HCT116 (cell line): Measurements from ENCODE around the gene MAP1LC3B2. TPM values are rescaled to one million over a fixed set of nuclear protein-coding genes. Genes with fewer than 3 reads are reported as not detected.

ENCODE experiments used
- ATAC-seq: fragments of 200-7000 bp; cut with Tn5 transposase; 2 replicates; pipeline ENCODE4 v1.9.1; 2020; ENCODE audit warnings: mild to moderate bottlenecking, moderate library complexity
- BruUV-seq: library from RNA; stranded (reverse); fragments of 400-500 nt; replicated peaks from 2 replicates; lab custom pipeline; 2021; lab: Mats Ljungman, UMichigan
- CTCF ChIA-PET: fragments of 300-600 bp; sonication (Branson Sonifier 250); formaldehyde crosslinking; loops from one replicate; lab custom pipeline; 2021; ENCODE audit warnings: antibody characterized with exemption; lab: Charles Lee
- POLR2A ChIA-PET: fragments of 300-600, 350-600 bp; sonication (Branson Sonifier 250); formaldehyde crosslinking; loops from one replicate; lab custom pipeline; 2021; ENCODE audit warnings: antibody characterized with exemption; lab: Charles Lee
- RAD21 ChIA-PET, 2 experiments: fragments of 300-600 bp; sonication (Branson Sonifier 250); formaldehyde crosslinking; loops; one replicate each; lab custom pipeline; 2023; ENCODE audit warnings: low total read pairs in 2 of 2; ENCODE audit not compliant: uncharacterized antibody in 2 of 2, unreplicated experiment in 2 of 2, low non-redundant PET in 1 of 2; lab: Charles Lee
- DNase-seq: peaks from one replicate; pipeline ENCODE4 v3.0.0-alpha.2; 2010; ENCODE audit warnings: low read depth, low spot score
- H2AFZ ChIP-seq: fragments of 200-600 bp; shearing (Covaris generic), sonication (generic); 2 replicates; pipeline ENCODE4 v1.6.1; 2017; ENCODE audit warnings: low read depth, mixed run types, mixed read lengths, antibody characterized with exemption, low read length; ENCODE audit not compliant: poor library complexity, severe bottlenecking
- H3K27ac ChIP-seq: 2 replicates; pipeline ENCODE4 v1.5.1; 2012; ENCODE audit warnings: low read depth, low read length
- H3K27me3 ChIP-seq: fragments of 200-600 bp; sonication (generic); 2 replicates; pipeline ENCODE4 v1.6.1; 2016; ENCODE audit warnings: mixed run types, low read length, mixed read lengths; ENCODE audit not compliant: insufficient read depth
- H3K36me3 ChIP-seq, 2 experiments: fragments of 200-500 bp in 1 of 2; fragments of 200-600 bp in 1 of 2; sonication (Bioruptor generic) in 1 of 2; sonication (generic) in 1 of 2; 2 replicates each; pipeline versions ENCODE4 v1.5.1 to v1.6.1; 2014 to 2016; ENCODE audit warnings: low read length in 2 of 2, inconsistent platforms in 1 of 2, mixed read lengths in 1 of 2, mixed run types in 1 of 2; ENCODE audit not compliant: insufficient read depth in 2 of 2, control insufficient read depth in 1 of 2
- H3K4me1 ChIP-seq, 2 experiments: fragments of 200-600 bp in 1 of 2; sonication (generic) in 1 of 2; 2 replicates each; pipeline versions ENCODE4 v1.5.1 to v1.6.1; 2012 to 2017; ENCODE audit warnings: low read length in 2 of 2, inconsistent platforms in 1 of 2, mild to moderate bottlenecking in 1 of 2, mixed read lengths in 1 of 2, mixed run types in 1 of 2, moderate library complexity in 1 of 2; ENCODE audit not compliant: insufficient read depth in 2 of 2, control insufficient read depth in 1 of 2
- H3K4me2 ChIP-seq: fragments of 200-600 bp; sonication (generic); 2 replicates; pipeline ENCODE4 v1.6.1; 2017; ENCODE audit warnings: mixed run types, low read length, mixed read lengths
- H3K4me3 ChIP-seq, 2 experiments: fragments of 200-600 bp in 1 of 2; sonication (generic) in 1 of 2; replicated peaks in 1 of 2; 2 replicates each; pipeline ENCODE4 v1.5.1; 2011 to 2016; ENCODE audit warnings: low read length in 2 of 2, control low read depth in 1 of 2, low read depth in 1 of 2, mild to moderate bottlenecking in 1 of 2, mixed read lengths in 1 of 2, mixed run types in 1 of 2
- H3K79me2 ChIP-seq: fragments of 200-600 bp; sonication (generic); 2 replicates; pipeline ENCODE4 v1.6.1; 2017; ENCODE audit warnings: mild to moderate bottlenecking, mixed run types, low read length, moderate library complexity, mixed read lengths; ENCODE audit not compliant: insufficient read depth
- H3K9ac ChIP-seq: fragments of 200-600 bp; sonication (generic); 2 replicates; pipeline ENCODE4 v1.6.1; 2016; ENCODE audit warnings: low read length, mixed read lengths
- H3K9me2 ChIP-seq: fragments of 200-600 bp; sonication (generic), shearing (Covaris generic); 2 replicates; pipeline ENCODE4 v1.6.1; 2017; ENCODE audit warnings: mixed run types, mild to moderate bottlenecking, moderate library complexity; ENCODE audit not compliant: insufficient read depth
- H3K9me3 ChIP-seq, 2 experiments: fragments of 200-500 bp in 1 of 2; fragments of 200-600 bp in 1 of 2; sonication (Bioruptor generic) in 1 of 2; sonication (generic) in 1 of 2; 2 replicates each; pipeline ENCODE4 v1.6.1; 2014 to 2017; ENCODE audit warnings: low read length in 2 of 2, mixed read lengths in 2 of 2, inconsistent platforms in 1 of 2, low read depth in 1 of 2, mild to moderate bottlenecking in 1 of 2, mixed run types in 1 of 2, moderate library complexity in 1 of 2; ENCODE audit not compliant: control insufficient read depth in 1 of 2, insufficient read depth in 1 of 2
- H4K20me1 ChIP-seq: fragments of 200-600 bp; sonication (generic), shearing (Covaris generic); 2 replicates; pipeline ENCODE4 v1.6.1; 2017; ENCODE audit warnings: mixed run types, mild to moderate bottlenecking, moderate library complexity; ENCODE audit not compliant: insufficient read depth
- EZH2phosphoT487 ChIP-seq: fragments of 200-600 bp; IDR thresholded peaks from 2 replicates; pipeline ENCODE4 v1.6.1; 2018; ENCODE audit warnings: antibody characterized with exemption, borderline replicate concordance
- SIN3A ChIP-seq: IDR thresholded peaks from 2 replicates; pipeline ENCODE4 v1.6.1; 2012; ENCODE audit warnings: low read depth
- ZFX ChIP-seq: fragments of 450-650 bp; IDR thresholded peaks from 2 replicates; pipeline ENCODE4 v1.6.1; 2017
- intact Hi-C: fragments of 100-400 bp; cut with micrococcal nuclease; formaldehyde crosslinking; loops from 2 replicates; pipeline ENCODE4 v1.10.0; 2022
- total RNA-seq: library from RNA; stranded (reverse); gene quantifications from one replicate; pipeline ENCODE4 v1.2.1, GENCODE V29; 2021; ENCODE audit not compliant: unreplicated experiment
- TF ChIP-seq, protein P1 (sequence below), 3 experiments: fragments of 200-600 bp in 1 of 3; sonication (generic) in 1 of 3; IDR thresholded peaks in 2 of 3; conservative IDR thresholded peaks in 1 of 3; 2 replicates each; pipeline ENCODE4 v1.5.1; 2012 to 2017; ENCODE audit warnings: low read depth in 2 of 3, low read length in 2 of 3, antibody characterized with exemption in 1 of 3, borderline replicate concordance in 1 of 3, control low read depth in 1 of 3, mild to moderate bottlenecking in 1 of 3, mixed read lengths in 1 of 3, mixed run types in 1 of 3, moderate library complexity in 1 of 3; ENCODE audit not compliant: insufficient read depth in 1 of 3

The MAP1LC3B2 gene
- total RNA-seq, 1 experiment from 2014 or later = 4.7 TPM

DNA sequence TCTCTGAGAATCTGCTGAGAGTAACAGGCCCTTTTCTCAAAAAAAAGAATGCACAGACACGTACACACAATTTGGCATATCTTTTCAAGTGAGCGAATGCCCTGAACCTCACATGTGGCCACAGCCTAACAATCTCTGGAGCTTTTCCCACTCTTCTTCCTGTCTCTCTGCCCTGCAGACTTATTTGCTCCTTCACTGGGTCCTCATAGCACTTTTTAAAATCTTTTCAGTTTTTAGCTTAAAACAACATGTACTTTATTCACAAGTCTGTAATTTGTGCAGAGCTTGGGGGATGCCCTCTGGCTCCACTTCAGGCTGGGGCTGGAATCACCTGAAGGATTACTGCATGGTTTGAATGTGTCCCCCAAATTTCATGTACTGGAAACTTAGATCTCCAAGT is 9.0 kb downstream of the MAP1LC3B2 start:
- Histone ChIP-seq H3K9ac (no peak overlapping the region), H3K27me3 (no peaks in the 10 kb centered on the region), H3K36me3 (no peaks in the 10 kb centered on the region), H4K20me1 (no peaks in the 10 kb centered on the region), H3K27ac (no peak overlapping the region), H3K4me3 (no peak overlapping the region), H3K79me2 (no peaks in the 10 kb centered on the region), H3K4me1 (no peaks in the 10 kb centered on the region), H3K9me3 (peaks cover 0 to 12% of the 10 kb centered on the region in 2 experiments; a peak in 1 of 4 replicates), H2AFZ (no peak overlapping the region), H3K9me2 (no peaks in the 10 kb centered on the region), H3K4me2 (no peak overlapping the region)
- no peak for ATAC-seq
- TF ChIP-seq SIN3A (no peak), EZH2phosphoT487 (no peak)
- TF ChIP-seq, protein P1, sequence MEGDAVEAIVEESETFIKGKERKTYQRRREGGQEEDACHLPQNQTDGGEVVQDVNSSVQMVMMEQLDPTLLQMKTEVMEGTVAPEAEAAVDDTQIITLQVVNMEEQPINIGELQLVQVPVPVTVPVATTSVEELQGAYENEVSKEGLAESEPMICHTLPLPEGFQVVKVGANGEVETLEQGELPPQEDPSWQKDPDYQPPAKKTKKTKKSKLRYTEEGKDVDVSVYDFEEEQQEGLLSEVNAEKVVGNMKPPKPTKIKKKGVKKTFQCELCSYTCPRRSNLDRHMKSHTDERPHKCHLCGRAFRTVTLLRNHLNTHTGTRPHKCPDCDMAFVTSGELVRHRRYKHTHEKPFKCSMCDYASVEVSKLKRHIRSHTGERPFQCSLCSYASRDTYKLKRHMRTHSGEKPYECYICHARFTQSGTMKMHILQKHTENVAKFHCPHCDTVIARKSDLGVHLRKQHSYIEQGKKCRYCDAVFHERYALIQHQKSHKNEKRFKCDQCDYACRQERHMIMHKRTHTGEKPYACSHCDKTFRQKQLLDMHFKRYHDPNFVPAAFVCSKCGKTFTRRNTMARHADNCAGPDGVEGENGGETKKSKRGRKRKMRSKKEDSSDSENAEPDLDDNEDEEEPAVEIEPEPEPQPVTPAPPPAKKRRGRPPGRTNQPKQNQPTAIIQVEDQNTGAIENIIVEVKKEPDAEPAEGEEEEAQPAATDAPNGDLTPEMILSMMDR (IDR thresholded peaks at IDR 0.05 in 2 of 3, conservative IDR thresholded peaks at IDR 0.05 in 1 of 3; ENCODE audit: borderline replicate concordance in 1 of 3, insufficient read depth in 1 of 3, low read depth in 2 of 3, low read length in 2 of 3) = 0 out of 6 replicates have a peak, but pooled peaks of 1 of the 3 experiments have one; percentile 11
- ChIA-PET CTCF (no interaction called here), RAD21 (no interaction called here), POLR2A (no interaction called here)
- no TSS peak for BruUV-seq
- intact Hi-C loops = no loop called here
- no peak for DNase-seq

DNA sequence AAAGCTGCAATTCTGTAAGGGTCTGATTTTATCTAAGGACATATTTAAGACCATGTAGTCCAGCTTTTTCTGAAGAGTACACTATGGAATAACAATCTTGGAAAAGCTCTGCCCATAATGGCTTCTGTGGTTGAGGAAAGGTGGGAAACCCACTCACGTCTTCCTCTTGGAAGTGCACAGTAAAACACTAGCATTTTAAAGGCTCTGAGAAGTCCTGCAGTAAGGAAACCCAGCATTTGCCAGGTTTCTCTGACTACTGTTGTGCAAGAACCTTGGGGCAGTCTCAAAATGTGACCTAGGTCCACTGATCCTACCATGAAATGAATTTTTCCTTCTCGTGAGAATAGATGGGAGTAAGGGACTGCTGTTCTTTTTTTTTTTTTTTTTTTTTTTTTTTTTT is 11.9 kb downstream of the MAP1LC3B2 start:
- ChIA-PET CTCF (no interaction called here), POLR2A (no interaction called here), RAD21 (no interaction called here)
- no peaks in the 10 kb centered on the region for H3K36me3 ChIP-seq
- intact Hi-C loops = no loop called here
- no peaks in the 10 kb centered on the region for H3K79me2 ChIP-seq
- H3K27me3 ChIP-seq = no peaks in the 10 kb centered on the region
- BruUV-seq = no TSS peak
- H3K4me2 ChIP-seq = no peak overlapping the region
- DNase-seq (no peak), ATAC-seq (no peak)
- no peaks in the 10 kb centered on the region for H3K9me3 ChIP-seq
- H3K9me2 ChIP-seq = no peaks in the 10 kb centered on the region
- no peaks in the 10 kb centered on the region for H4K20me1 ChIP-seq
- H3K4me3 ChIP-seq = no peak overlapping the region
- no peak overlapping the region for H2AFZ ChIP-seq
- H3K27ac ChIP-seq = no peak overlapping the region
- no peaks in the 10 kb centered on the region for H3K4me1 ChIP-seq
- TF ChIP-seq EZH2phosphoT487 (no peak), ZFX (no peak)
- no peak overlapping the region for H3K9ac ChIP-seq
